ENCODE data around the gene RWDD2A.

- no peak for TF ChIP-seq POLR2A (IDR thresholded peaks at IDR 0.05; ENCODE audit: extremely low read depth, insufficient read length)
- TF ChIP-seq CTCF (IDR thresholded peaks at IDR 0.05; ENCODE audit: low read depth, low read length) = no peak
Observed at GRCh38 chr6:83231146-83231545, 38.0 kb downstream of the RWDD2A start.

All from NB4 (cell line).